Upper lobe of left lung (tissue), 4 donors: ENCODE measurements around the gene CABLES1.

Experiments used
- CTCF ChIP-seq, 6 experiments: fragments of 450-650 bp in 4 of 6; fragments of 200-600 bp in 2 of 6; sonication (generic) in 2 of 6; IDR thresholded peaks; one replicate each; pipeline ENCODE4 v1.5.1; 2016 to 2019; ENCODE audit warnings: antibody characterized with exemption in 6 of 6
- EP300 ChIP-seq, 4 donors: sonication (generic); formaldehyde crosslinking; IDR thresholded peaks; one replicate each; pipeline ENCODE4 v1.5.1; 2017; ENCODE audit warnings: antibody characterized with exemption in 4 of 4, control low read depth in 2 of 4
- POLR2A ChIP-seq, 4 donors: fragments of 450-650 bp; IDR thresholded peaks; one replicate each; pipeline ENCODE4 v1.5.1; 2016 to 2017; ENCODE audit warnings: antibody characterized with exemption in 4 of 4, mild to moderate bottlenecking in 2 of 4
- POLR2AphosphoS5 ChIP-seq, 2 donors: sonication (generic); formaldehyde crosslinking; IDR thresholded peaks; one replicate each; pipeline ENCODE4 v1.5.1; 2017; ENCODE audit warnings: antibody characterized with exemption in 2 of 2

GRCh38 chr18:23209031-23209430 is 73.7 kb downstream of the CABLES1 start:
- TF ChIP-seq CTCF (IDR thresholded peaks at IDR 0.05) (no peak), POLR2AphosphoS5 (IDR thresholded peaks at IDR 0.05) (no peak), POLR2A (IDR thresholded peaks at IDR 0.05) (no peak), EP300 (IDR thresholded peaks at IDR 0.05) (no peak)
